ENCODE measurements around the gene NTHL1. TPM values are rescaled to one million over a fixed set of nuclear protein-coding genes. Genes with fewer than 3 reads are reported as not detected.

Gene NTHL1
- total and polyA plus RNA-seq, 2 of the 8 experiments (the other 6 are each of a cell fraction or from before 2014, with no cell fraction given) = 70.9 to 150 TPM

- TF ChIP-seq MAFK (IDR thresholded peaks at IDR 0.05; ENCODE audit: low read depth, low read length) = no peak
- TF ChIP-seq CTCF (IDR thresholded peaks at IDR 0.05; ENCODE audit: control extremely low read depth in 1 of 3, insufficient read depth in 1 of 3, low read depth in 1 of 3, low read length in 3 of 3) = no peak
- TF ChIP-seq HDAC6 (IDR thresholded peaks at IDR 0.05; ENCODE audit: low read depth, low read length) = no peak
- TF ChIP-seq ATF2 (IDR thresholded peaks at IDR 0.05; ENCODE audit: low read length) = no peak
- no peak for TF ChIP-seq BACH1 (IDR thresholded peaks at IDR 0.05; ENCODE audit: low read length)
- no peak for TF ChIP-seq FOSL1 (IDR thresholded peaks at IDR 0.05; ENCODE audit: insufficient read depth, low read depth, low read length)
- TF ChIP-seq YY1 (IDR thresholded peaks at IDR 0.05; ENCODE audit: low read depth, low read length) = no peak
- no peak for TF ChIP-seq CEBPB (IDR thresholded peaks at IDR 0.05; ENCODE audit: low read depth, low read length)
- no peak for TF ChIP-seq EP300 (IDR thresholded peaks at IDR 0.05; ENCODE audit: borderline replicate concordance in 1 of 2, low read depth in 2 of 2, low read length in 2 of 2)
These were observed 49.9 kb downstream of the NTHL1 start (continued) for GRCh38 chr16:1997494-1998359.

Measured in H1 (cell line).